Activated naive CD4-positive, alpha-beta T cell (primary cell): ENCODE data around the gene PGM2L1.
"Not testable (repeated sequence)": the region's sequence is repeated elsewhere in the genome, so short reads cannot be mapped to it uniquely, and the experiment has no call there.

Source experiments
- DNase-seq, 4 experiments: peaks; one replicate each; lab custom pipeline; 2025; lab: John Stamatoyannopoulos, UW

Gene PGM2L1

GRCh38 chr11:74398244-74399159 is at the start of gene PGM2L1:
TSS of gene PGM2L1 (minus strand) at chr11:74398433. CDS start at chr11:74398161, 272 bp downstream.
- DNase-seq, result peak; percentile 84 to 91 (median 88)

GRCh38 chr11:74447720-74448119 is 49.5 kb upstream of the PGM2L1 start:
- no peak for DNase-seq

GRCh38 chr11:74446532-74446938 is 48.3 kb upstream of the PGM2L1 start:
- no peak for DNase-seq

- no peak for DNase-seq
Measured at GRCh38 chr11:74444173-74444826, 46.1 kb upstream of the PGM2L1 start.

- DNase-seq, result no peak
Measured at GRCh38 chr11:74443071-74443864, 45.0 kb upstream of the PGM2L1 start.

- DNase-seq, result no peak
Measured at GRCh38 chr11:74442636-74443035, 44.4 kb upstream of the PGM2L1 start.

- no peak for DNase-seq
Measured at GRCh38 chr11:74438681-74439080, 40.4 kb upstream of the PGM2L1 start.

GRCh38 chr11:74437441-74438042 is 39.3 kb upstream of the PGM2L1 start:
- no peak for DNase-seq

GRCh38 chr11:74434528-74434927 is 36.3 kb upstream of the PGM2L1 start:
- no peak for DNase-seq

GRCh38 chr11:74429205-74429604 is 31.0 kb upstream of the PGM2L1 start:
- no peak for DNase-seq

GRCh38 chr11:74427384-74427886 is 29.2 kb upstream of the PGM2L1 start:
- no peak for DNase-seq

- no peak for DNase-seq
Measured at GRCh38 chr11:74425100-74425499, 26.9 kb upstream of the PGM2L1 start.

GRCh38 chr11:74418509-74418895 is 20.3 kb upstream of the PGM2L1 start:
- no peak for DNase-seq

- DNase-seq, result no peak
Measured at GRCh38 chr11:74417860-74418508, 19.8 kb upstream of the PGM2L1 start.

GRCh38 chr11:74417379-74417804 is 19.2 kb upstream of the PGM2L1 start:
- DNase-seq, result no peak

GRCh38 chr11:74416974-74417373 is 18.7 kb upstream of the PGM2L1 start:
- DNase-seq, result not testable (repeated sequence)

GRCh38 chr11:74412733-74413359 is 14.6 kb upstream of the PGM2L1 start:
- no peak for DNase-seq

- no peak for DNase-seq
Measured at GRCh38 chr11:74412321-74412720, 14.1 kb upstream of the PGM2L1 start.

GRCh38 chr11:74409633-74410032 is 11.4 kb upstream of the PGM2L1 start:
- DNase-seq, result no peak

GRCh38 chr11:74403607-74404321 is 5.5 kb upstream of the PGM2L1 start:
- no peak for DNase-seq
